HPDE6-E6E7 (cell line): ENCODE results near the gene CIB4.

Experiments
- DNase-seq: peaks from one replicate; pipeline ENCODE4 v3.0.0; 2011; ENCODE audit warnings: missing footprints; ENCODE audit errors: extremely low spot score

The CIB4 gene

DNA sequence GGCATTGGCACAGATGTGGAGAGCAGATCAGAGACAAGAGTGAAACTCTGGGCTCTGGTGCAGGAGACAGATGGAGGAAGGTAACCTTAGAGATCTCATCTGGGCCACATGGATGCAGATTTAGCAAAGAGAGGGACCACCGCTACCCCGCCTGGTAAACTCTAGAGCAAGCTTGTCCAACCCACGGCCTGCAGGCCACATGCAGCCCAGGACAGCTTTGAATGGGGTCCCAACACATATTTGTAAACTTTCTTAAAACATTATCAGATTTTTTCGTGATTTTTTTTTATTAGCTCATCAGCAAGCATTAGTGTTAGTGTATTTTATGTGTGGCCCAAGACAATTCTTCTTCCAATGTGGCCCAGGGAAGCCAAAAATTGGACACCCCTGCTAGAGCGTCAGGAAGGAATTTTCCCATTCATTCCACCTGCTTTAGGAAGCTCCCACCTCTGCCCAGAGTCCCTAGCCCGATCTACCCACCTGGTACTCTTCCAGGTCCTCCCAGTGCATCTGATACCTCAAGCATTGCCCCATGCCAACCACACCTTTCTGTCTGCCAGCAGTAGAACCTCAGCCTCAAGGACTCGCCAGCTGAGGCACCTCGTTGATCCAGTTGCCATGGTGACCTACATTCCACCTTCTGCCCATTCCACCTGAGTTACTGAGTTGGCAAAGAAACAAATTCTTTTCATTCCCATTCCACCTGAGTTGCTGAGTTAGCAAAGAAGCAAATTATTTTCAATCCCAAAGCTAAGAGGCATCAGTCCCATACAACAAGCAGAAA is at the start of gene CIB4:
CIB4 (minus strand) TSS at position 586 of the 784 bp plus-strand sequence; CDS start at position 534, 52 bp downstream.
- peak; percentile 49 for DNase-seq

DNA sequence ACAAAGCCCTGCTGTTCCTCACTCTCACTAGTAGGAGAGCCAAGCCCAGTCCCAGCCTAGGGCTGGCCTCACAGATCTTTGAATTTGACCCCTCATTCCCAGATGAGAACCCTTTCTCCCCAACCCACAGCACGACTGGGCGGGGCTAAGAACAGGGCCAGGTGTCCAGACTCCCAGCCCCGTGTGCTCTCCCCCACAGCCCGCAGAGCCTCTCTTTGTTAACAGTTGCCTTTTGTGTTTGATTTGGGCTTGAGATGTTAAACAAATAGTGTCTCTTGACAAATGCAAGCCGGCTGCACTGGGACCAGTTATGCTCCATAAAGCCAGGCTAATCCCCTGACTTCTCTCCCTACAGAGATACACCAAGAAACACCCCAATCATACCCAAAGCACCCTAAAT is 46.6 kb upstream of the CIB4 start:
- no peak for DNase-seq

DNA sequence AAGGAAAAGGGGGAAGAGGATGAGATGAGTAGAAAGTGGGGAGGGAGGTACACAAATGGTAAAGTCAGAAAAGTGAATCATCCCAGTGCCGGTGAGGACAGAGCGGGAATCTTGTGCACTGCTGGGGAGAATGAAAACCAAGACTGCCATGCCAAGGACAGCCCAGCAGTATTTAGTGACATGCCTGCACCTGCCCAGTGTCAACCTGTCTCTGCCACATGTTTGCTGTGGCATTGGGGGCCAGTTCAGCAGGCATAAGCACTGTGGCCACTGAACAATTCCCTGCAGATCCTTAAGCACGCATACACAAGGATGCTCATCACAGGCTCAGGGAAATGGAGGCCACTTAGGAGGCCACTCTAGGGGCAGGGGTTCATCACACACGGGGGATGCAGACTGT is 46.2 kb upstream of the CIB4 start:
- no peak for DNase-seq

DNA sequence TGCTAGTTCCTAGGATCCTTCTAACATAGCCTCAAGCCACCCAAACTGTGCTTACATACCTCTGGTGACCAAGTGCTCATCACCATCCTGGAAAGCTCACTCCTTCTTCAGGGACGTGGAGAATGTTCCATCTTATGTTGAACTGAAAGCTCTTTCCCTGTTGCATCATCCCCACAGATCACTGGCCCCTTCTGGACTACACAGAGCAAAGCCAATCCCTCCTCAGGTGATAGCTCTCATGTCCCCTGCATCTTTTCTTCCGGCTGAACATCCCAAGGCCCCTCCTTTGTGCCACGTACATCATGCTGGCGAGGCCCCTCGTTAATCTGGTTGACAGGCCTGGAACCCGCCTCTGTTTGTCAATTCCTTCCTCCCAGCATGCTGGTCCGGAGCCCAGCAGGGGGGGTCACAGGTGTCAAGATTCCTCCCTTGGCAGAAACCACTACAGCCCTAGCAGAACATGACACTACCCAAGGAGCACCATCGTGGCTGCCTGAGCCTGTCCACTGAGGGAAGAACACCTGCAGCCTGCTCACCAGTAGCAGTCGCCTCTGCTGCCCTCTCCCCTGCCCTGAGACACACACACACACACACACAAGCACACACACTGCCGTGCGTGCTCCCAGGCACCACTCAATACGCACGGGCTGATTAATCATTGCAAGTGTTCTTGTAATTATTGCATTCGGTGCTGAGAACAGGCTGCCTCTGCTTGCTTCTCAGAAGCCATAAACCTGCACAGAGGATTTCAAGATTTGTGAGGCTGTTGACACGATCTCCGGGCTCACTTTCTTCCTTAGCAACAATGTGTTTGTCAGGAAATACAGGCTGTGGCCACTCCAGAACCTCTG is 45.0 kb upstream of the CIB4 start:
- no peak for DNase-seq

DNA sequence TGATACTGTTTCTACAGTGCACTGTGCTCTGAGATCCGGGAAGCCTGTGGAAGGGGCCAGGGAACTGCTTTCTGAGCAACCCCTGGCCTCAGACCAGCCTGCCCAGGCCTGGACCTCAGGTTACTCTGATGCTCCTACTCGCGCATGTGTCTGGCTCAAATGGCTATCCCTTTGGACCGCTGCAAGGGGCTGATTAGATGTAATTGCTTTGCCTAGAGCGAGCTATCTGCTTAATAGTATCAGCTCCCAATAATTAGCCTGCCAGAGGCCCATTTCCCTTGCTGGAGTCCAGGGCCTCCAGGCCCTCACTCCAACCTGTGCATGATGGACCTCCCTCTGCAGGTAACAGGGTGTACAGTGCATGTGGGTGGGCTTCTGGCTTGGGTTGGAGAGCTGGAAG is 44.2 kb upstream of the CIB4 start:
- DNase-seq = no peak

DNA sequence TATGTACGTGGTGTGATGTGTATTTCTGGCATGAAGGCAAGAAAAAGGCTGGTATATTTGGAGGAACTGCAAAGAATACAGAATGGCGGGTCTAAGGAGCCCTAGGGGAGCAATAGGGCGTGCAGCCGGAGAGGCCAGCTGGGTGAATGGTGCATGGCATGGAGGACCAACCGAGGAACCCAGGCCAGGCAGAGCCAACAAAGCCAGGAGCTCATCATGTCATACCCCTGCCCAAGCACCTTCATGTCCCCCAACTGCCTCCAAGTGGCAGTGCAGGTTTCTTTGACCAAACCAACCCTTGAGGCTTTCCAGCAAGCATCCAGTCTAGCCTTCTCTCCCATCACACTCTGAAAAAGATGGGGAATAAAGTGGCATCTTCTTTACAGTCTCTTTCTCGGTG is 42.4 kb upstream of the CIB4 start:
- no peak for DNase-seq

DNA sequence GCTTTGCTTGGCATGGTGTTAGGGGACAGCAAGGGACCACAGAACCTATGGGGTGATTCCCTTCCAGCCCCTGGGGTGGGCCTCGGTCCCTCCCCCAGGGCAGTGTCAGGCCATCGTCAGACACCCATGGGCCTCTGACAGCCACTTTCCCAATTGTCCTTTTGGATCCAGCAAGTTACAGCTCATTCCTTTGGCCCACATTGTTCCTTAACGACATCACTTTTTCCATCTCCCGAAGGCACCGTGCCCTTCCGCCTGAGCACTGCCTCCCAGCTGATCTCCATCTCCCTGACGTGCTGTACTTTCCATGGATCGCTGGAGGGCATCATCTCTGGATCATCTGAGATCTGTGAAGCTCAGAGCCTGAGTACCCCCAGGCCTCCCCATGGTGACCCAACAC is 41.0 kb upstream of the CIB4 start:
- no peak for DNase-seq

DNA sequence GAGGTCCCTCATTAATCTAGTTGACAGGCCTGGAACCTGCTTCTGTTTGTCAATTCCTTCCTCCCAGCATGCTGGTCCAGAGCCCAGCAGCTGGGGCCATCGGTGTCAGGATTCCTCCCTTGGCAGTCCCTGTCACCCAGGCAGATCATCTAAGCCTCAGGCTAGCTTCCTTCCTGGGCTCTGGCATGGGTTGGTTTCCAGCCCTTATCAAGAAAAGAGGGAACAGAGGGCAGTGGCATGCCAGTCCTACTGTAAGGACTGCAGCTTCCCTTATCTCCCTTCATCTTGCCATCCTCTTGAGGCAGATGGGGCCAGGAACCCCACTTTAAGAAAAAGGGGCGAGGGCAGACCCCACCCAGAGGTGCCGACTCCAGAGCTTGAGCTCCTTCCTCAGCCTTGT is 40.5 kb upstream of the CIB4 start:
- DNase-seq = no peak

DNA sequence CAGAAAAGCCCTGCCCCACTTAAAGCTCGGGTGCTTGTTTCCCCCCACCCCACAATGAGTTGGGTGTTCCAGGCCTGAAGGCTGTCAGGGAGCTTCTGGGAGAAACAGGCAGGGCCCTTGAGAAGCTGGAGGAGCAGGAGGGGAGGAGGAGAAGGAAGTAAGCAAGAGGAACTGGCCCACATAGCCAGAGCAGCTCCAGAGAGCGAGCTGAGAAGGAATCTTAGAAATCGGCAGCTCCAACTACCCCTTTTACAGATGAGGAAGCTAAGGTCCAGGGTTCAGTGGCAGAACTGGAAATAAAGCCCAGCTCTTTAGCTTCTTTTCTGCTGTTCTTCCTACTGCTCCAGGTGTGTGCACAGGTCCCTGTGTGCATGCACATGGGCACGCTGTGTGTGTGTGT is 38.7 kb upstream of the CIB4 start:
- no peak for DNase-seq

DNA sequence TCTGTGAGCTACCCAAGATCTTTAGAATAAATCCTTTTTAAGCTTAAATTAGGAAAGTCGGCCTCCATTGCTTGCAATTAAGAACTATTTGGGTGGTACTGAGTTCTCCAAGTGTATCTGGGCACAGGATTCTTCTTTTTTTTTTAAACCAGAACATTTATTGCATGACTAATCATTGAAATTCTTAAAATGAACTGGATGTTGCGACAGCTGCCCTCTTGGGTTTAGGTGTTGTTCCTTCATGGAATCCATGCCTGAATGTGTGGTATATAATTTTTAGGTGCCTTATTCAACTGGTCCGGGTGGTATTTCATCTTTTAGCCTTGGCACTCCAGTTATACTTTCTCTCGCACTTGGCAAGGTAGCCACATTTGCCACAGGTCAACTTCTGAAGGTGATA is 36.9 kb upstream of the CIB4 start:
- no peak for DNase-seq

DNA sequence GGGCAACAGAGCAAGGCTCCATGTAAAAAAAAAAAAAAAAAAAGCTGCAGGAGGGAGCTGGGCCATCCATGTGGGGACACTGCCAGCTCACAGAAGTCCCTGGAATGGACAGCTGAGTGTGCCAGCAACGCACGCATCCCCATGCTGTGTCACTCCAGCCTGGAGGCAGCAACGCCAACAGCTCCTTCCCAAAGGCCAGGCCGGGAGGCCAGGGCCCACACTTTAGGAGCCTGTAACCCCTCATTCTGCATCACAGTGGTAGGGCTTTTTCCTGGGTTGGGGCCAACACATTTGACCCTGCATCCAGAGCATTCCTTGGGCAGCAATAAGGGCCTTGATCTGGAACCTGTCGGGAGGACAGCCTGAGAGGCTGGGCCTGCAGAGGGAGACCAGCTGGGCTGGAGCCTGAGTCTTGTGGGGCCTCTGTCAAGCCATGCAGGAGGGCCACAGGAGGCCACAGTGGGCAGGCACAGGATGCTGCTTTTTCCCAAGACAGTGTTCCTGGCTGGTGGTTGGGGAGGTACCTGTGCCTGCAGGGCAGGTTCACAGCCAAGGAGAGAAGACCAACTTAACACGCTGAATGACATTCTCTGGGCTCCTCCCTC is 34.6 kb upstream of the CIB4 start:
- no peak for DNase-seq

DNA sequence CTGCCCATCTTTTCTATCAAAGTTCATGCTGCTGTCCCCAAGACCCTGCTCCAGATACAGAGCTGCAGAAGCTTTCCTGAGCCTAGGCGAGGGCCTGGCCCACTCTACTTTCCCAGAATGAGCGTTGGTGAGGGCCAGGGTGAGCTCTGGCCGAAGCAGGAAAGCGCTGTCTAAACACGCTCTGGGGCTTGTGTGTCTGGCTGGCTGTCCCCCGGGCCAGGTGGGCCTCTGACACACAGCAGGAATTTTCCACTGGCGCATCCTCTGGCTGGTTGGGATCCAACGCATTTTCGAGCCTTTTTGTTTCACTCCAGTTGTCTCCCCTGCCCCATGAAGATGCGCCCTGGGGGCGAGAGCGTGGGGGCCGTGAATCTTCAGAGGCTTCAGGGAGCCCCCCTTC is 33.6 kb upstream of the CIB4 start:
- DNase-seq = no peak

DNA sequence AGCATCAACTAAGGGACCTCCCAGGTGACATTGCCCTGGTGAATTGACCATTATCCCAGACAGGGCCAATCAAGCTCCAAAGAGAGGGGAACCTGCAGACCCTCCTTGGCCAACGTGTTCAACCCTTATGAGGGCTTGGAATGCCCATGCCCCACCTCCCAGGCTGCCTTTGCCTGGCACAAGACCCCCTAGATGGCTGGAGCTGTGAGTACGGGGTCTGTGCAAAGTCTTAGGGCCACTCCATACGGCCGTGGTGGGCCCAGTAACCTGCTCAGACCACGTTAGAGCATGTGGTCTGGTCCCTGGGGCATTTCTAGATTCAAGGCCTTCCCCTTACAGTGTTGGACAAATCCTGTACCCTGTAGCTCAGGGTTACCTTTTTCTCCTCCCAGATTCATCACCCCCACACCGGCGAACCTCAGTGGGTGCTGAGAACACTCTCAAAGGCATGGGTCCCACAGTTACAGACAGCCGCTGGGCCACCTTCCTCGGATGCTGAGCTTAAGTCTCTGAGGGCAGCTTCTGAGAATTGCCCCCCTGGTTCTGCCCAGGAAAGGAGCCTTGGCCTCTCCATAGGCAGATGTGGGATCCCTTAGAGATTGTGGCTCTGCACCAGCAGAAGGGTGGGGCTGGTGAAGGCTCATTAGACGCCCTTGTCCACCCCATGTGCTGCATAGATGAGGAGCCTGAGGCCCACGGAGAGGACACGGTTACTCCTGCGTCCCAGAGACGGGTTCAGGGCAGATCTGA is 33.0 kb upstream of the CIB4 start:
- no peak for DNase-seq

DNA sequence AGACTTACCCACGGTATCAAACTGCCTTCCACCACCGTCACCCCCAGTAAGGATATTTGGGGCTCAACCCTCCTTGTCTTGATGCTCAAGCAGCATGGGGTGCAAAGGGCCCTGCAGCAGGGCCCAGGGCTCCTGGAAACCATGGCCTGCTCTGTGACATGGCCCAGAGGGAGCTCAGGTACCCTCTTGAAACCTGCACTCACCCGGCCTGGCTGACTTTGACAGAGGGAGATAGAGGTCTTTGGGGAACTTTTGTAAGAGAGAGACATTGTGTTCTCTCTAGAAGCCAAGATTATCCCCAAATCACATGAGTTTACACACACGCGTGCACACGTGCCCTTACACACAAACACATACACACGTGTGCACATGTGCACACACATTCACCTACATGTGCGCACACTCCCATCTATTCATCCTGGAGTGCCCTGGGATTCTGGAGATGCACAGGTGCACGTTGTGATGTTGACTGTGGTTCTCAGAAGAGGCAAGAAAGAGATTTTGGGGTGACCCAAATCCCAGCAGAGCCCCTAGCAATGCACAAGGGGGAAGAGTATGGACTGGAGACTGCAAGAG is 31.7 kb upstream of the CIB4 start:
- no peak for DNase-seq

DNA sequence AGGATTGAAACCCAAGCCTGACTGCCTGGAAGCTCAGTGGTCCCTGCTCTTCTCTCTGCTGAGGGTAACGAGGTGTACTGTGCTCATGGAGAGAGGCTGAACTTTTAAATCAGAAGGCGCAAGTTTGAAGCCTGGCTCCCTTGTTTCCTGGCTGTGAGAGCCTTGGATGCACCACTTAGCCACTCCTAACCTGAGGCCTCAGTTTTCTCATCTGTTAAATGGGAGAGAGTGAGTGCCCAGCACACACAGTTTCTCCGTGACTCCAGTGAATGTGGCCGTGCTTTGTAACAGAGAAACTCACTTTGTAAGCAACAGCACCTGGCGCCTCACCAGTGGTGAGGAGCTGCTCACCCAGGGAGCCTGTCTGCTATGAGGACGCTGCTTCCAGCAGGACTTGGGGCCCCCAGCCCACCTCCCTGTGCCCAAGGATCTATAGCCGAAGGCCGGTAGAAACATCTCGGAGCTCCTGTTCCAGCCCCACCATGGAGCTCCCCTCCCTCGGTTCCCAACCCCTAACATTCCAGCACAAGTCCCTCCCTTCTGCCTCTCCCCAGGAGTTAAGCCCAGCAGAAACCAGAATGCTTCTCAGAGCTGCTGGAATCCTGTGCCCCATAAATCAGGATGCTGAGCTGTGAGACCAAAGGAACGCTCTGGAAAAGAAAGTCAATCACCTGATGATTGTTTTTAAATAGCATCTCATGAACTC is 31.1 kb upstream of the CIB4 start:
- DNase-seq = no peak

DNA sequence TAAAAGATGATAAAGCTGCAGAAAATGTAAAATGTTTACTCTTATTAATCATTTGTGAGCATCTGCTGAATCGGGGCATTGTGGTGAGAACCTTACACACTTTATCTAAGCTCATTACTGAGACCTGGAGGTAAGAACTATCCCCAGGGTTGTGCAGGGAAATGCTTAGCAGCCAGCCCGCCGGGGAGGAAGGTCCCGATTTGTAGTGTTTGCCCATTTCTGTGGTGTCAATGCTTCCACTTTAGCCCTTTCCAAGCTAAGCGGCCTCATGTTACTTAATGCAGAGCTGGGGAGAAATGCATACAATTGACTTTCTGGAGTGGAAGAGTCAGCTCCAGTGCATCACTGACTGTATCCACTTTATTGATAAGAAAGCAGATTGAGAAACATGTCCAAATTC is 30.5 kb upstream of the CIB4 start:
- DNase-seq = no peak

DNA sequence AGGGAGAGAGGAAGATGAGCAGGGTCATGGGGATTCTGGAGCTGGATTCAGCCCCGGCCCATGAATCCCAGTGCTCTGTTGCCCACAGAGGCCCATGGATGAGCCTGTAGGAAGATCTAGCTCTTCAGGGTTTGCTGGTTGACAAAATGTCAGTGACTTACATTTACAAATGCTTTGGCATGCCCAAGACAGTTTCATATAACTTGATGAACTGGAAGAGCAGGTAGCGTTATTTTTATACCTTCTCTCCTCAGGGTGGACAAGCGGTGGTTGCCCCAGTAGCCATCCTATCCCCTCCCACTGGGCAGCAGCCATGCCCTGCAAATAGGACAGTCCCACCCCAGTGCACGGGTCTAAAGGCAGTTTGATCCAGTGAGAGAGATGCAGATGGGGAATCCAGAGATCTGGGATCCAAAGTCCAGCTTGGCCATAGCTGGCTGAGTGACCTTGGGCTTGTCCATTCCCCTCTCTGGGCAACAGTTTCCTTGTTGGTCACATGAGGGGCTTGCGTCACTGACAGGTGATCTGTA is 29.8 kb upstream of the CIB4 start:
- no peak for DNase-seq

DNA sequence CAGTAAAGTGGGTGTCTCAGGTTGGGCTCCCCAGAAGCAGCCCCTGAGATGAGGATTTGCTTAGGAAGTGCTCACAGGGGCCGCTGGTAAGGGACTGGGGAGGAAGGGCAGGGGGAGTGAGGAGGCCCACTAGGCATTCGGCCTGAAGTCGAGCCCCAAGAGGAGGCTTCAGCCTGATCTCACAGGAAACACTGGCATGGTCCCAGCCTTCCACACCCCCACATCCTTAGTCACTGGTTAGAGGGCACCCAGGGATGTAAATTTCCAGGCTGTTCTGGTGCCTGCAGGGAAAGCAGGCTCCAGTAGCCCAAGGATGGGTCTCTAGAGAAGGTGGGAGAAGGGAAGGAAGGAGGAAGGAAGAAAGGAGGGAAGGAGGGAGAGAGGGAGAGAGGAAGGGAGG is 29.0 kb upstream of the CIB4 start:
- DNase-seq = no peak

DNA sequence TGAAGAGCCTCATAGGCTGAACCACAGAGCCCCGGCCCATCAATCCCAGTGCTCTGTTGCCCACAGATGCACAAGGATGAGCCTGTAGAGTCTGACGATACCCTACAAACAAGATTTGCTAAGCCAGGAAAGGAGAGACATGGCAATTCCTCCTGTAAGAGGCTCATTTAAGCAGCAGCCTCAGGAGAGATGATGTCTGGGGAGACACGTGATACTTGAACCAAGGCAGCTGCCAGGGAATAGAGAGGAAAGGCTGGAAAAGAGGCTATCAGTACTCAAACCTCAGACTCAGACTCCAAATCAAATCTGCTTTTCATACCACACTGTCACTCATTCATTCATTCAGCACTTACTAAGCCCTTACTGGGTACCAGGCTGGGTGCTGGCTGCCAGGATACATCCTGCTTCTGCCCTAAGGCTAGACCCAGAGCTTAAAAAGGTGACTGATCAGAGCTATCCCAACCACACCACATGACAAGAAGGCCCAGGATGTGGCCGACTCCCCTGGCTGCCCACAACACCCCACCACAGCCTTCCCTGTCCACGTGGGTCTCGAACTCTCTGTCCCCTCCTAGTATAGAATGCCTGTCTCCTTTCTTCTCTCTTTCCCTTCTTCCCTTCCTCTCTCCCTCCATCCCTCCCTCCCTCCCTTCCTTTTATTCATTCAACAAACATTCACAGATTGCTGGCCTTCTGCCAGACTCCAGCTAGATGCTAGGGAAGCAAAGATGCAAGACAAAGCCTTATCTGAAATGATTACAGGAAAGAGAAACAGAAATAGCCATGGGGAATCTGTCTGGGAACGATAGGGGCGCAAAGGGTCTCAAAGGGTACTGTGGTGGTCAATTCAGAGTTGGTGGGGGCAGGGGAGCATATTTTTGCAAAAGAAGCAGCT is 27.9 kb upstream of the CIB4 start:
- DNase-seq = no peak

DNA sequence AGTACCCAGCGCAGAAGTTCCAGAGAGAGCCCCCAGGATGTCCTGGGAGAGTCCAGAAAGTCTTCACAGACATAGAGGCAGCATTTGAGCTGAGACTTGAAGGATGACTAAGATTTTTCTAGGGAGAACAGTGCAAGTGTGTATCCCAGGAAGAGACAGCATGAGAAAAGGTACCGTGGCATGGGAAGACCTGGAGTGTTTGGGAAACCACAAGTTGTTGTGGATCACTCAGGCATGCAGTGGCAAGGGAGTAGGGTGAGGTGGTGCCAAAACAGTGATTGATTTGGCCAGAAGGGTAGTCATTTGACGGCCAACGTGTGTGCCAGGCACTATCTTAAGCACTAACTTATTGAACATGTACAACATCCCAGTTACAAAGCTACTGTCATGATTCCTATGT is 26.9 kb upstream of the CIB4 start:
- DNase-seq = no peak
